Calu3 (cell line): ENCODE data around the gene BEST1. TPM values are rescaled to one million over a fixed set of nuclear protein-coding genes. Genes with fewer than 3 reads are reported as not detected.

Experiments used
- BruUV-seq: library from RNA; stranded (reverse); fragments of 400-500 nt; replicated peaks from 2 replicates; lab custom pipeline; 2021; lab: Mats Ljungman, UMichigan
- CTCF ChIA-PET: fragments of 300-600 bp; sonication (Branson Sonifier 250); formaldehyde crosslinking; loops from one replicate; lab custom pipeline; 2022; ENCODE audit warnings: antibody characterized with exemption; lab: Charles Lee
- DNase-seq: peaks from one replicate; pipeline ENCODE4 v3.0.0; 2022
- H3K27ac Mint-ChIP-seq: one replicate; pipeline ENCODE4 v1.8.0; 2022; ENCODE audit warnings: mixed read lengths; ENCODE audit not compliant: unreplicated experiment
- H3K27me3 Mint-ChIP-seq: one replicate; pipeline ENCODE4 v1.8.0; 2022; ENCODE audit warnings: mixed read lengths; ENCODE audit not compliant: unreplicated experiment
- H3K36me3 Mint-ChIP-seq: one replicate; pipeline ENCODE4 v1.8.0; 2022; ENCODE audit warnings: mild to moderate bottlenecking, moderate library complexity, mixed read lengths; ENCODE audit not compliant: insufficient read depth, unreplicated experiment
- H3K4me1 Mint-ChIP-seq: one replicate; pipeline ENCODE4 v1.8.0; 2022; ENCODE audit warnings: mild to moderate bottlenecking, low read depth, mixed read lengths; ENCODE audit not compliant: unreplicated experiment
- H3K4me3 Mint-ChIP-seq: one replicate; pipeline ENCODE4 v1.8.0; 2022; ENCODE audit warnings: mild to moderate bottlenecking, low read depth, moderate library complexity, mixed read lengths; ENCODE audit not compliant: unreplicated experiment
- H3K9me3 Mint-ChIP-seq: one replicate; pipeline ENCODE4 v1.8.0; 2022; ENCODE audit warnings: low read depth, mixed read lengths; ENCODE audit not compliant: unreplicated experiment
- CTCF ChIP-seq: fragments of 200-600 bp; IDR thresholded peaks from one replicate; pipeline ENCODE4 v1.8.0; 2022; ENCODE audit warnings: antibody characterized with exemption; ENCODE audit not compliant: unreplicated experiment
- intact Hi-C: fragments of 100-400 bp; cut with micrococcal nuclease; formaldehyde crosslinking; loops from one replicate; pipeline ENCODE4 v1.10.0; 2022; ENCODE audit not compliant: unreplicated experiment
- total RNA-seq: library from RNA; stranded (reverse); gene quantifications from 2 replicates; pipeline ENCODE4 v1.2.3, GENCODE V29; 2022

BEST1 gene
- total RNA-seq, 1 experiment from 2014 or later, result 1.1 TPM

GRCh38 chr11:61972672-61973475 is 22.7 kb downstream of the BEST1 start:
- Mint-ChIP-seq H3K9me3 (no peaks in the 10 kb centered on the region), H3K27me3 (no peaks in the 10 kb centered on the region), H3K4me3 (peak overlapping the region; percentile 57), H3K36me3 (peaks cover 47% of the 10 kb centered on the region), H3K27ac (peak overlapping the region; percentile 98), H3K4me1 (peaks cover 95% of the 10 kb centered on the region)
- TF ChIP-seq CTCF, result no peak
- intact Hi-C loops, result loop anchor here (1.0 to 2.0 kb wide), 2 partner anchors 73 to 82 kb away; no protein-coding TSS in a partner anchor
- CTCF ChIA-PET, result interaction anchor here (0.6 to 2.7 kb wide), 7 partner anchors 14 to 269 kb away, joined by 3 to 7 read pairs (median 4); no protein-coding TSS in a partner anchor
- DNase-seq, result peak; percentile 22
- BruUV-seq, result no TSS peak

GRCh38 chr11:61973476-61974162 is 23.5 kb downstream of the BEST1 start:
- BruUV-seq, result no TSS peak
- Mint-ChIP-seq H3K9me3 (no peaks in the 10 kb centered on the region), H3K27ac (peak overlapping the region; percentile 98), H3K4me3 (peak overlapping the region; percentile 57), H3K36me3 (peaks cover 40% of the 10 kb centered on the region), H3K4me1 (peaks cover 89% of the 10 kb centered on the region), H3K27me3 (no peaks in the 10 kb centered on the region)
- CTCF ChIA-PET, result interaction anchor here (0.6 to 2.7 kb wide), 5 partner anchors 17 to 269 kb away, joined by 3 to 7 read pairs (median 5); no protein-coding TSS in a partner anchor
- intact Hi-C loops, result loop anchor here (2.0 kb wide), 1 partner anchor 81 kb away; no protein-coding TSS in a partner anchor
- DNase-seq, result no peak
- TF ChIP-seq CTCF, result no peak

- peaks cover 36% of the 10 kb centered on the region for H3K36me3 Mint-ChIP-seq
- no peak for TF ChIP-seq CTCF
- BruUV-seq, result no TSS peak
- intact Hi-C loops, result no loop called here
- peak overlapping the region; percentile 79 for H3K27ac Mint-ChIP-seq
- H3K4me1 Mint-ChIP-seq, result peaks cover 75% of the 10 kb centered on the region
- H3K9me3 Mint-ChIP-seq, result no peaks in the 10 kb centered on the region
- no peaks in the 10 kb centered on the region for H3K27me3 Mint-ChIP-seq
- no peak overlapping the region for H3K4me3 Mint-ChIP-seq
- CTCF ChIA-PET, result interaction anchor here (0.7 to 0.9 kb wide), 2 partner anchors 37 to 319 kb away, joined by 4 to 5 read pairs; no protein-coding TSS in a partner anchor
- no peak for DNase-seq
Observed at GRCh38 chr11:61974766-61975631, 24.8 kb downstream of the BEST1 start.
